ENCODE data around the gene FRAS1. TPM values are rescaled to one million over a fixed set of nuclear protein-coding genes. Genes with fewer than 3 reads are reported as not detected.

FRAS1 gene
- total RNA-seq, 3 donors from 2014 or later = 4.9 to 7.5 (median 6.6) TPM

DNA sequence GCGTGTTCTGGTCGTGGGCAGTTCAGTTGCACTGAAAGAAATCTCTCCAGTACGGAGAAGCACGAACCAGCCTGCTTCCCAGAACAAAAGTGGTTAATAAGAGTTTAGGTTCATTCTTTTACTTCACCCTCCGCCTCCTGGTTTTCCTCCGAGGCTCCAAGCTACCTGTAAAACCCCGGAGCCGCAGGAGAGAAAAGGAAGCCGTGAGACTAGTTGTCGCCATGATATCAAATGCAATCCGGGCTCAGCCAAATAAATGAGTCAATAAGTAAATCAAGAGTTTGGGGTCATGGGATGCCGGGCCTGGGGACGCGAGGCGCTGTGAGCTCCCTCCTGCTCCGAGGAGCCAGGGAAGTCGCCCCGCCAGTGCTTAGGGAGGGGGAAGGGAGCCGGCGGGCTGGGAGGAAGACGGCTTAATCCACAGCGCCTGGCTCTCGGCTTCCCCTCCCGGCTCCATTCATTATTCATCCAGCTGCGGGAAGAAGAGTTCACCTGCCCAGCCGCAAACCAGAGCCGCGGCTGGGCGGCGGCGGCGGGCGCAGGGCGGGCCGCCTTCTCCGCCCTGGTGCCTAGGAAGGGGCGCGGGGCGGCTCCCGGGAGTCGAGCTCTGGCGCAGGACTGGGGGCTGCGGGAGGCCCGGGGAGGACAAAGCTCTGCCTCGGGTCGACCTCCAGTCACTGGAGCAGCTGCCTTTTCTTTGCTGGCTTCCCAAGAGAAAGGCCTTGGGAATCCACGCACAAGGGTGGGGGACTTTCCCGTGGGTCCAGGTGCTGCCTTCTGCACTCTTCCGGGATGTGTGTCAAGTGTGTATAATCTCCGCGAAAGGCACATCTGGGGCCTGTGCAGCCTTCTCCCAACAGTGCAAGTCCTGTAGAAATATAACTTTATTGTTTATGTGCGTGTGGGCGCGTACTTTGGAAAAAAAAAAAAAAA is 1.7 kb downstream of the FRAS1 start:
- Histone ChIP-seq H3K27me3 (no peaks in the 10 kb centered on the region), H3K36me3 (no peaks in the 10 kb centered on the region), H3K9me3 (no peaks in the 10 kb centered on the region), H3K27ac (peak overlapping the region; percentile 63 to 83), H3K4me1 (no peaks in the 10 kb centered on the region), H3K4me3 (peak overlapping the region; percentile 56 to 83 (median 62))
- peak in 1 of 2 donors; percentile 20 for DNase-seq (ENCODE audit: low spot score in 2 of 2)
- TF ChIP-seq POLR2A (IDR thresholded peaks at IDR 0.05) (no peak), POLR2AphosphoS5 (IDR thresholded peaks at IDR 0.05) (no peak)
- TF ChIP-seq, protein P1, sequence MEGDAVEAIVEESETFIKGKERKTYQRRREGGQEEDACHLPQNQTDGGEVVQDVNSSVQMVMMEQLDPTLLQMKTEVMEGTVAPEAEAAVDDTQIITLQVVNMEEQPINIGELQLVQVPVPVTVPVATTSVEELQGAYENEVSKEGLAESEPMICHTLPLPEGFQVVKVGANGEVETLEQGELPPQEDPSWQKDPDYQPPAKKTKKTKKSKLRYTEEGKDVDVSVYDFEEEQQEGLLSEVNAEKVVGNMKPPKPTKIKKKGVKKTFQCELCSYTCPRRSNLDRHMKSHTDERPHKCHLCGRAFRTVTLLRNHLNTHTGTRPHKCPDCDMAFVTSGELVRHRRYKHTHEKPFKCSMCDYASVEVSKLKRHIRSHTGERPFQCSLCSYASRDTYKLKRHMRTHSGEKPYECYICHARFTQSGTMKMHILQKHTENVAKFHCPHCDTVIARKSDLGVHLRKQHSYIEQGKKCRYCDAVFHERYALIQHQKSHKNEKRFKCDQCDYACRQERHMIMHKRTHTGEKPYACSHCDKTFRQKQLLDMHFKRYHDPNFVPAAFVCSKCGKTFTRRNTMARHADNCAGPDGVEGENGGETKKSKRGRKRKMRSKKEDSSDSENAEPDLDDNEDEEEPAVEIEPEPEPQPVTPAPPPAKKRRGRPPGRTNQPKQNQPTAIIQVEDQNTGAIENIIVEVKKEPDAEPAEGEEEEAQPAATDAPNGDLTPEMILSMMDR (IDR thresholded peaks at IDR 0.05) = no peak
- intact Hi-C loops (cut with DNase I; ENCODE audit: low total_unique reads) = no loop called here

DNA sequence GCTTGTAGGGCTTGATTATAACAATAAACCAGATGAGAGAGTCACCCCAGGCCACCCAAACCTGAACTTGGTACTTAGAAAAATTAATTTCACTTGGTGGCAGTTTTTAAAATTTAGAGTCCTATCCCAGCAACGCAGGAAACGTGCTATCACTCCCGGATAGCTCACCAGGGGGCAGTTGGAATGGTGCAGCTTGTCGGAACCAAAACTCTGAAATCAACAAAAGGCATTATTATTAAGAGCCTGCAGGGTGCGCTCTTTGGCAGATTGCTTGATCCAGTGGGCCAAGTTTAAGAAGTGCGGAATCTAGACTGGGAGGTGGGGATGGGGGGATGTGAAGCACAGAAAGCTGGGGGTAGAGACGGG is 2.4 kb downstream of the FRAS1 start:
- TF ChIP-seq POLR2A (IDR thresholded peaks at IDR 0.05) (no peak), POLR2AphosphoS5 (IDR thresholded peaks at IDR 0.05) (no peak)
- TF ChIP-seq, protein P1 (IDR thresholded peaks at IDR 0.05) = peak in 2 of 3 donors; percentile 35 to 46
- Histone ChIP-seq H3K27ac (no peak overlapping the region), H3K9me3 (no peaks in the 10 kb centered on the region), H3K36me3 (no peaks in the 10 kb centered on the region), H3K4me1 (no peaks in the 10 kb centered on the region), H3K27me3 (no peaks in the 10 kb centered on the region), H3K4me3 (peak overlapping the region; percentile 56 to 83 (median 62))
- peak in 1 of 2 donors; percentile 21 for DNase-seq (ENCODE audit: low spot score in 2 of 2)
- intact Hi-C loops (cut with DNase I; ENCODE audit: low total_unique reads) = no loop called here

DNA sequence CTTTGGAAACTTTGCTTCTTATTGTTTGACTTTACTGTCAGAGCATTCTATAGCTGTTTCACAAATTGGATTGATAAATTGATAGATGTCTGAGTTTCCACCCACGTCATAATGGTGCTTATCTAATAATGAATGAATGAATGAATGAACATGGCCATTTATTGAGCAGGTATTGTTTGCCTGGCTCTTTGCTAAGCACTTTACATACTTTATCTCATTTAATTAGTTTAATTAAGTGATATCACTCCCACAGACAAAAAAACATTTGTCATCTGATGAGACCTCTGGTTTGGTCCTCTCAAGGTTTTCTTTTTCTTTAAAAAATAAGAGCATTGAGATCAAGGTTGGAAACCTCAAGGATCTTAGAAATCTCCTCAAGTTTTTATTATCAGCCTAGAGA is 2.8 kb downstream of the FRAS1 start:
- Histone ChIP-seq H3K36me3 (no peaks in the 10 kb centered on the region), H3K4me3 (peak overlapping the region in 1 of 3 donors; percentile 83), H3K4me1 (no peaks in the 10 kb centered on the region), H3K27me3 (no peaks in the 10 kb centered on the region), H3K9me3 (no peaks in the 10 kb centered on the region), H3K27ac (no peak overlapping the region)
- TF ChIP-seq POLR2AphosphoS5 (IDR thresholded peaks at IDR 0.05) = no peak
- TF ChIP-seq, protein P1 (IDR thresholded peaks at IDR 0.05) = no peak
- no peak for TF ChIP-seq POLR2A (IDR thresholded peaks at IDR 0.05)
- no peak for DNase-seq (ENCODE audit: low spot score in 2 of 2)
- intact Hi-C loops (cut with DNase I; ENCODE audit: low total_unique reads) = no loop called here

DNA sequence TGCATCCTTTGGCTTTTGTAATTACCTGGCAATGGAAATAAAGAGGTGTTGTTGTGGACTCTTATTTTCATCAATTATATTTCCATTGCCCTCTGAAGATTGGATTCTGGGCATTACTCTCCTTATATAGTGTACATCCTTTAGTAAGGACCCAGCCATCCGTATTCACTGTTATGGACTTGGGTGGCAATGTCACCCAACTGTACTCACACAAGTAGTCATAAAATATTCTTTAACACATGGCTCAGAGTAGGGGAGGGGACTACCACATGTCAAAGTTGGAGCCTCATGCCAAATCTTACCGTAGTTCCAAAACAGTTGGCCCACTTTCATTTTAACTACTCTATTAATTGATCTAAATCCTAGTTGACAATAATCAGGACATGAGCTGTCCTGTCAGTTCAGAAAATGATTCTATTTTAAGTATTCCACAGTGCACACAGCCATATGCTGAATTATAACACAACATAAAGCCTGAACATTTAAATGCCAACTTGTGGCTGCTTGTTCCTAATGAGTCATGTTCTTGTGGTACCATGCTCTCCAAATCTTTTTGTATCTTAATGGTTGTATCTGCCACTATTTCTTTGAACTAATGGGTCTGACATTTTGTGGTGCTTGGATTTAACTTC is 4.9 kb downstream of the FRAS1 start:
- Histone ChIP-seq H3K27ac (no peak overlapping the region), H3K27me3 (no peaks in the 10 kb centered on the region), H3K9me3 (no peaks in the 10 kb centered on the region), H3K4me3 (no peak overlapping the region), H3K4me1 (no peaks in the 10 kb centered on the region), H3K36me3 (no peaks in the 10 kb centered on the region)
- DNase-seq (ENCODE audit: low spot score in 2 of 2) = no peak
- intact Hi-C loops (cut with DNase I; ENCODE audit: low total_unique reads) = no loop called here
- TF ChIP-seq POLR2AphosphoS5 (IDR thresholded peaks at IDR 0.05) (no peak), POLR2A (IDR thresholded peaks at IDR 0.05) (no peak)
- TF ChIP-seq, protein P1 (IDR thresholded peaks at IDR 0.05) = no peak

All from breast epithelium (tissue), 4 donors.